HEK293 (cell line): ENCODE results near the gene RTRAF.

Experiments used
- CTCF ChIA-PET: fragments of 350-600 bp; formaldehyde crosslinking; extraction: SDS; loops from one replicate; lab custom pipeline; 2021; ENCODE audit warnings: antibody characterized with exemption; lab: Yijun Ruan, JAX
- POLR2A ChIA-PET: fragments of 300-600 bp; formaldehyde crosslinking; extraction: SDS; loops from one replicate; lab custom pipeline; 2020; ENCODE audit warnings: antibody characterized with exemption, inconsistent platforms; lab: Yijun Ruan, JAX
- H3K27ac ChIP-seq: fragments of 200-500 bp; sonication (Bioruptor generic); 2 replicates; pipeline ENCODE4 v1.5.1; 2014; ENCODE audit warnings: low read depth, low read length, control low read depth, inconsistent platforms; ENCODE audit errors: extremely low read depth
- H3K36me3 ChIP-seq, 2 experiments: fragments of 200-500 bp in 1 of 2; sonication (Bioruptor generic) in 1 of 2; 1 replicate in 1 of 2; 2 replicates in 1 of 2; pipeline ENCODE4 v1.5.1; 2014 to 2017; ENCODE audit warnings: inconsistent platforms in 2 of 2, low read length in 2 of 2; ENCODE audit not compliant: control insufficient read depth in 2 of 2, insufficient read depth in 1 of 2
- H3K4me1 ChIP-seq: fragments of 200-500 bp; sonication (Bioruptor generic); 2 replicates; pipeline ENCODE4 v1.5.1; 2014; ENCODE audit warnings: mild to moderate bottlenecking, low read length, inconsistent platforms; ENCODE audit not compliant: control insufficient read depth, insufficient read depth
- H3K4me3 ChIP-seq: 2 replicates; pipeline ENCODE4 v1.5.1; 2011; ENCODE audit warnings: low read depth, mild to moderate bottlenecking, control low read depth, low read length, moderate library complexity
- H3K9me3 ChIP-seq: fragments of 200-500 bp; sonication (Bioruptor generic); 2 replicates; pipeline ENCODE4 v1.5.1; 2014; ENCODE audit warnings: low read depth, low read length, inconsistent platforms; ENCODE audit not compliant: control insufficient read depth, insufficient read depth
- GLI4 ChIP-seq: fragments of 450-650 bp; formaldehyde crosslinking; IDR thresholded peaks from 2 replicates; pipeline ENCODE4 v1.5.1; 2016; ENCODE audit warnings: missing biosample characterization, missing genetic modification characterization
- GLIS1 ChIP-seq: fragments of 450-650 bp; formaldehyde crosslinking; IDR thresholded peaks from 2 replicates; pipeline ENCODE4 v1.5.1; 2016; ENCODE audit warnings: missing biosample characterization, missing genetic modification characterization
- GLIS2 ChIP-seq: fragments of 450-650 bp; formaldehyde crosslinking; IDR thresholded peaks from 2 replicates; pipeline ENCODE4 v1.5.1; 2016; ENCODE audit warnings: missing biosample characterization, missing genetic modification characterization
- KLF16 ChIP-seq: fragments of 450-650 bp; formaldehyde crosslinking; IDR thresholded peaks from 2 replicates; pipeline ENCODE4 v1.5.1; 2017; ENCODE audit warnings: missing biosample characterization, missing genetic modification characterization
- KLF8 ChIP-seq: fragments of 450-650 bp; formaldehyde crosslinking; IDR thresholded peaks from 2 replicates; pipeline ENCODE4 v1.5.1; 2016; ENCODE audit warnings: missing biosample characterization, missing genetic modification characterization
- ZFHX2 ChIP-seq: fragments of 450-650 bp; formaldehyde crosslinking; conservative IDR thresholded peaks from 2 replicates; pipeline ENCODE4 v1.5.1; 2016; ENCODE audit warnings: missing biosample characterization, missing genetic modification characterization
- ZNF121 ChIP-seq: fragments of 450-650 bp; formaldehyde crosslinking; IDR thresholded peaks from 2 replicates; pipeline ENCODE4 v1.5.1; 2016; ENCODE audit warnings: missing biosample characterization, missing genetic modification characterization
- ZNF132 ChIP-seq: fragments of 450-650 bp; formaldehyde crosslinking; IDR thresholded peaks from 2 replicates; pipeline ENCODE4 v1.5.1; 2017; ENCODE audit warnings: missing biosample characterization, missing genetic modification characterization, borderline replicate concordance
- ZNF157 ChIP-seq: fragments of 450-650 bp; formaldehyde crosslinking; IDR thresholded peaks from 2 replicates; pipeline ENCODE4 v1.5.1; 2016; ENCODE audit warnings: missing biosample characterization, missing genetic modification characterization
- ZNF2 ChIP-seq: fragments of 450-650 bp; formaldehyde crosslinking; IDR thresholded peaks from 2 replicates; pipeline ENCODE4 v1.5.1; 2016; ENCODE audit warnings: missing biosample characterization, missing genetic modification characterization
- ZNF23 ChIP-seq: fragments of 450-650 bp; formaldehyde crosslinking; IDR thresholded peaks from 2 replicates; pipeline ENCODE4 v1.5.1; 2016; ENCODE audit warnings: missing biosample characterization, missing genetic modification characterization, borderline replicate concordance
- ZNF311 ChIP-seq: fragments of 450-650 bp; formaldehyde crosslinking; IDR thresholded peaks from 2 replicates; pipeline ENCODE4 v1.5.1; 2017; ENCODE audit warnings: missing biosample characterization, missing genetic modification characterization, borderline replicate concordance
- ZNF423 ChIP-seq: fragments of 450-650 bp; formaldehyde crosslinking; IDR thresholded peaks from 2 replicates; pipeline ENCODE4 v1.5.1; 2016; ENCODE audit warnings: missing biosample characterization, missing genetic modification characterization
- ZNF501 ChIP-seq: fragments of 450-650 bp; formaldehyde crosslinking; IDR thresholded peaks from 2 replicates; pipeline ENCODE4 v1.5.1; 2016; ENCODE audit warnings: missing biosample characterization, missing genetic modification characterization
- ZNF600 ChIP-seq: fragments of 450-650 bp; formaldehyde crosslinking; IDR thresholded peaks from 2 replicates; pipeline ENCODE4 v1.5.1; 2016; ENCODE audit warnings: missing biosample characterization, missing genetic modification characterization
- TF ChIP-seq, protein P1 (sequence below): fragments of 450-650 bp; formaldehyde crosslinking; optimal IDR thresholded peaks from 2 replicates; pipeline ENCODE3; 2016; ENCODE audit warnings: missing biosample characterization, mild to moderate bottlenecking, missing genetic modification characterization
- TF ChIP-seq, protein P2 (sequence below): fragments of 450-650 bp; formaldehyde crosslinking; IDR thresholded peaks from 2 replicates; pipeline ENCODE4 v1.5.1; 2016; ENCODE audit warnings: missing biosample characterization, missing genetic modification characterization
- TF ChIP-seq, protein P3 (sequence below): fragments of 450-650 bp; formaldehyde crosslinking; IDR thresholded peaks from 2 replicates; pipeline ENCODE4 v1.5.1; 2016; ENCODE audit warnings: missing biosample characterization, missing genetic modification characterization
- TF ChIP-seq, protein P4 (sequence below): fragments of 450-650 bp; formaldehyde crosslinking; IDR thresholded peaks from 2 replicates; pipeline ENCODE4 v1.5.1; 2016; ENCODE audit warnings: missing biosample characterization, missing genetic modification characterization
- TF ChIP-seq, protein P5 (sequence below): fragments of 450-650 bp; formaldehyde crosslinking; IDR thresholded peaks from 2 replicates; pipeline ENCODE4 v1.5.1; 2016; ENCODE audit warnings: missing biosample characterization, missing genetic modification characterization
- TF ChIP-seq, protein P6 (sequence below): fragments of 450-650 bp; formaldehyde crosslinking; IDR thresholded peaks from 2 replicates; pipeline ENCODE4 v1.5.0; 2017; ENCODE audit warnings: missing biosample characterization, missing genetic modification characterization, borderline replicate concordance

The RTRAF gene

DNA sequence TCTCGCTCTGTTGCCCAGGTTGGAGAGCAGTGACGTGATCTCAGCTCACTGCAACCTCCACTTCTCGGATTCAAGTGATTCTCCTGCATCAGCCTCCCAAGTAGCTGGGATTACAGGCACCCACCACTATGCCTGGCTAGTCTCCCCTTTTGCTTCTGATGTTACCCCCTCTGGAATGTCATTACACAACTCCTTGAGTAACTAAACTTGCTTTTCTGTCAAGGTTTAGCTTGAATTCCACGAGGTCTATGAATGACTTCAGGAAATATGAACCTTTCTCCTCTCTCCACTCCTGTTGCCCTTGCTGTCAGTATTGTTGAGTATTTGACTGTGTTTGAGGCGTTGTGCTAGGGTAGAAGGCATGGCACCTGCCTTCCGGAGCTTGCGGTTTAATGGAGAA is 16.8 kb upstream of the RTRAF start (continued):
- TF ChIP-seq, protein P1, sequence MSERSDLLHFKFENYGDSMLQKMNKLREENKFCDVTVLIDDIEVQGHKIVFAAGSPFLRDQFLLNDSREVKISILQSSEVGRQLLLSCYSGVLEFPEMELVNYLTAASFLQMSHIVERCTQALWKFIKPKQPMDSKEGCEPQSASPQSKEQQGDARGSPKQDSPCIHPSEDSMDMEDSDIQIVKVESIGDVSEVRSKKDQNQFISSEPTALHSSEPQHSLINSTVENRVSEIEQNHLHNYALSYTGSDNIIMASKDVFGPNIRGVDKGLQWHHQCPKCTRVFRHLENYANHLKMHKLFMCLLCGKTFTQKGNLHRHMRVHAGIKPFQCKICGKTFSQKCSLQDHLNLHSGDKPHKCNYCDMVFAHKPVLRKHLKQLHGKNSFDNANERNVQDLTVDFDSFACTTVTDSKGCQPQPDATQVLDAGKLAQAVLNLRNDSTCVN (tag by site-specific recombination): no peak

DNA sequence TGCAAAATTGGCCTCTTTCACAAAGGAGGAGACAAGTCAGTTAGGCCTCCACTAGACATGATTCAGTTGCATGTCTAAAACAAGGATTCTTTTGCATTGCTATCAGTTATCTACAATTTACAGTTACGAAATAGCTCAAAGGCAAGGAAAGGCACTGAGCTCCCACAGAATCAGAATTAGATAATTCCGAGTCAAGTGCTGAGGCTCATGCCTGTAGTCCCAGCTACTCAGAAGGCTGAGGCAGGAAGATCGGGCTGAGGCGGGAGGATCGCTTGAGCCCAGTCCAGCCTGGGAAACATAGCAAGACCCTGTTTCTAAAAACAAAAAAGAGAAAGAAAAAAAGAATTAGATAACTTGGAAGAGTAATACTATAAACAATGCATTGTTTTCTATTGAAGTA is 12.3 kb upstream of the RTRAF start:
- no peaks in the 10 kb centered on the region for H3K36me3 ChIP-seq
- no peaks in the 10 kb centered on the region for H3K4me1 ChIP-seq
- H3K4me3 ChIP-seq: no peak overlapping the region
- CTCF ChIA-PET: interaction anchor here (0.7 to 3.4 kb wide), 4 partner anchors 9 to 560 kb away, joined by 3 to 20 read pairs (median 10); no protein-coding TSS in a partner anchor
- no peaks in the 10 kb centered on the region for H3K9me3 ChIP-seq
- no peak overlapping the region for H3K27ac ChIP-seq
- POLR2A ChIA-PET: no interaction called here
- TF ChIP-seq ZNF311 (no peak), ZFHX2 (tag by site-specific recombination) (no peak), GLIS2 (tag by site-specific recombination) (no peak), KLF8 (tag by site-specific recombination) (no peak), ZNF121 (tag by site-specific recombination) (no peak), ZNF23 (tag by site-specific recombination) (no peak), ZNF501 (tag by site-specific recombination) (no peak), GLI4 (tag by site-specific recombination) (no peak), ZNF2 (tag by site-specific recombination) (no peak), ZNF423 (tag by site-specific recombination) (no peak), ZNF600 (no peak), KLF16 (no peak), ZNF157 (tag by site-specific recombination) (no peak), GLIS1 (tag by site-specific recombination) (no peak), ZNF132 (tag by site-specific recombination) (no peak)
- TF ChIP-seq, protein P2, sequence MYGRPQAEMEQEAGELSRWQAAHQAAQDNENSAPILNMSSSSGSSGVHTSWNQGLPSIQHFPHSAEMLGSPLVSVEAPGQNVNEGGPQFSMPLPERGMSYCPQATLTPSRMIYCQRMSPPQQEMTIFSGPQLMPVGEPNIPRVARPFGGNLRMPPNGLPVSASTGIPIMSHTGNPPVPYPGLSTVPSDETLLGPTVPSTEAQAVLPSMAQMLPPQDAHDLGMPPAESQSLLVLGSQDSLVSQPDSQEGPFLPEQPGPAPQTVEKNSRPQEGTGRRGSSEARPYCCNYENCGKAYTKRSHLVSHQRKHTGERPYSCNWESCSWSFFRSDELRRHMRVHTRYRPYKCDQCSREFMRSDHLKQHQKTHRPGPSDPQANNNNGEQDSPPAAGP: no peak
- TF ChIP-seq, protein P3, sequence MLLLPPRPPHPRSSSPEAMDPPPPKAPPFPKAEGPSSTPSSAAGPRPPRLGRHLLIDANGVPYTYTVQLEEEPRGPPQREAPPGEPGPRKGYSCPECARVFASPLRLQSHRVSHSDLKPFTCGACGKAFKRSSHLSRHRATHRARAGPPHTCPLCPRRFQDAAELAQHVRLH (tag by site-specific recombination): no peak
- TF ChIP-seq, protein P4, sequence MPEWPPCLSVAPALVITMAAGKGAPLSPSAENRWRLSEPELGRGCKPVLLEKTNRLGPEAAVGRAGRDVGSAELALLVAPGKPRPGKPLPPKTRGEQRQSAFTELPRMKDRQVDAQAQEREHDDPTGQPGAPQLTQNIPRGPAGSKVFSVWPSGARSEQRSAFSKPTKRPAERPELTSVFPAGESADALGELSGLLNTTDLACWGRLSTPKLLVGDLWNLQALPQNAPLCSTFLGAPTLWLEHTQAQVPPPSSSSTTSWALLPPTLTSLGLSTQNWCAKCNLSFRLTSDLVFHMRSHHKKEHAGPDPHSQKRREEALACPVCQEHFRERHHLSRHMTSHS: no peak
- TF ChIP-seq, protein P5, sequence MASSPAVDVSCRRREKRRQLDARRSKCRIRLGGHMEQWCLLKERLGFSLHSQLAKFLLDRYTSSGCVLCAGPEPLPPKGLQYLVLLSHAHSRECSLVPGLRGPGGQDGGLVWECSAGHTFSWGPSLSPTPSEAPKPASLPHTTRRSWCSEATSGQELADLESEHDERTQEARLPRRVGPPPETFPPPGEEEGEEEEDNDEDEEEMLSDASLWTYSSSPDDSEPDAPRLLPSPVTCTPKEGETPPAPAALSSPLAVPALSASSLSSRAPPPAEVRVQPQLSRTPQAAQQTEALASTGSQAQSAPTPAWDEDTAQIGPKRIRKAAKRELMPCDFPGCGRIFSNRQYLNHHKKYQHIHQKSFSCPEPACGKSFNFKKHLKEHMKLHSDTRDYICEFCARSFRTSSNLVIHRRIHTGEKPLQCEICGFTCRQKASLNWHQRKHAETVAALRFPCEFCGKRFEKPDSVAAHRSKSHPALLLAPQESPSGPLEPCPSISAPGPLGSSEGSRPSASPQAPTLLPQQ (tag by site-specific recombination): no peak
- TF ChIP-seq, protein P6, sequence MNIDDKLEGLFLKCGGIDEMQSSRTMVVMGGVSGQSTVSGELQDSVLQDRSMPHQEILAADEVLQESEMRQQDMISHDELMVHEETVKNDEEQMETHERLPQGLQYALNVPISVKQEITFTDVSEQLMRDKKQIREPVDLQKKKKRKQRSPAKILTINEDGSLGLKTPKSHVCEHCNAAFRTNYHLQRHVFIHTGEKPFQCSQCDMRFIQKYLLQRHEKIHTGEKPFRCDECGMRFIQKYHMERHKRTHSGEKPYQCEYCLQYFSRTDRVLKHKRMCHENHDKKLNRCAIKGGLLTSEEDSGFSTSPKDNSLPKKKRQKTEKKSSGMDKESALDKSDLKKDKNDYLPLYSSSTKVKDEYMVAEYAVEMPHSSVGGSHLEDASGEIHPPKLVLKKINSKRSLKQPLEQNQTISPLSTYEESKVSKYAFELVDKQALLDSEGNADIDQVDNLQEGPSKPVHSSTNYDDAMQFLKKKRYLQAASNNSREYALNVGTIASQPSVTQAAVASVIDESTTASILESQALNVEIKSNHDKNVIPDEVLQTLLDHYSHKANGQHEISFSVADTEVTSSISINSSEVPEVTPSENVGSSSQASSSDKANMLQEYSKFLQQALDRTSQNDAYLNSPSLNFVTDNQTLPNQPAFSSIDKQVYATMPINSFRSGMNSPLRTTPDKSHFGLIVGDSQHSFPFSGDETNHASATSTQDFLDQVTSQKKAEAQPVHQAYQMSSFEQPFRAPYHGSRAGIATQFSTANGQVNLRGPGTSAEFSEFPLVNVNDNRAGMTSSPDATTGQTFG (tag by site-specific recombination): no peak
- TF ChIP-seq, all 188 proteins: peak for 0
